Activated naive CD8-positive, alpha-beta T cell treated with anti-CD3 and anti-CD28 coated beads, Interleukin-2, amount 10 ng/mL, durations not matched to agents 7 days and 5 days (primary cell): Measurements from ENCODE around the gene MSANTD2. TPM values are rescaled to one million over a fixed set of nuclear protein-coding genes. Genes with fewer than 3 reads are reported as not detected.

Source experiments
- ATAC-seq: fragments of 150-1000 bp; cut with Tn5 transposase; one replicate; pipeline ENCODE4 v1.10.0; 2021; ENCODE audit warnings: low read depth, moderate library complexity
- POLR2A ChIA-PET: fragments of 350-600 bp; sonication (Branson Sonifier 250); formaldehyde crosslinking; loops from one replicate; lab custom pipeline; 2021; ENCODE audit warnings: antibody characterized with exemption; lab: Charles Lee
- DNase-seq: peaks from one replicate; pipeline ENCODE4 v3.0.0; 2021
- H3K27ac Mint-ChIP-seq: one replicate; pipeline ENCODE4 v1.8.0; 2022; ENCODE audit warnings: mild to moderate bottlenecking, mixed read lengths
- H3K27me3 Mint-ChIP-seq: one replicate; pipeline ENCODE4 v1.8.0; 2022; ENCODE audit warnings: mild to moderate bottlenecking, moderate library complexity, mixed read lengths
- H3K36me3 Mint-ChIP-seq: one replicate; pipeline ENCODE4 v1.8.0; 2021; ENCODE audit warnings: mild to moderate bottlenecking, mixed read lengths
- H3K4me1 Mint-ChIP-seq: one replicate; pipeline ENCODE4 v1.8.0; 2021; ENCODE audit warnings: mixed read lengths
- H3K4me3 Mint-ChIP-seq: one replicate; pipeline ENCODE4 v1.8.0; 2022; ENCODE audit warnings: mild to moderate bottlenecking, moderate library complexity, mixed read lengths
- H3K9me3 Mint-ChIP-seq: one replicate; pipeline ENCODE4 v1.8.0; 2021; ENCODE audit warnings: mixed read lengths
- total RNA-seq, 2 experiments: library from RNA; stranded (reverse); gene quantifications; one replicate each; pipeline ENCODE4 v1.2.3, GENCODE V29; 2021

MSANTD2 gene
- total RNA-seq, 2 experiments from 2014 or later, result 13.1 to 13.5 TPM

GRCh38 chr11:124743050-124743449, 57.2 kb downstream of the MSANTD2 start:
- Mint-ChIP-seq H3K36me3 (no peaks in the 10 kb centered on the region), H3K9me3 (no peaks in the 10 kb centered on the region), H3K27me3 (peaks cover 26% of the 10 kb centered on the region), H3K4me3 (no peak overlapping the region), H3K4me1 (peaks cover 25% of the 10 kb centered on the region), H3K27ac (no peak overlapping the region)
- POLR2A ChIA-PET, result no interaction called here
- ATAC-seq (no peak), DNase-seq (no peak)

- Mint-ChIP-seq H3K4me3 (no peak overlapping the region), H3K4me1 (peaks cover 24% of the 10 kb centered on the region), H3K27ac (no peak overlapping the region), H3K9me3 (no peaks in the 10 kb centered on the region), H3K27me3 (peaks cover 26% of the 10 kb centered on the region), H3K36me3 (no peaks in the 10 kb centered on the region)
- no peak for ATAC-seq
- DNase-seq, result no peak
- POLR2A ChIA-PET, result no interaction called here
Measured at GRCh38 chr11:124742555-124742954, 57.7 kb downstream of the MSANTD2 start.

GRCh38 chr11:124740277-124740882, 59.8 kb downstream of the MSANTD2 start:
- peak; percentile 57 for DNase-seq
- ATAC-seq, result peak; percentile 34
- no peaks in the 10 kb centered on the region for H3K36me3 Mint-ChIP-seq
- peaks cover 21% of the 10 kb centered on the region for H3K4me1 Mint-ChIP-seq
- peaks cover 43% of the 10 kb centered on the region for H3K27me3 Mint-ChIP-seq
- peak overlapping the region; percentile 70 for H3K4me3 Mint-ChIP-seq
- H3K9me3 Mint-ChIP-seq, result no peaks in the 10 kb centered on the region
- POLR2A ChIA-PET, result interaction anchor here (0.6 to 2.4 kb wide), 3 partner anchors 21 to 67 kb away, joined by 3 to 11 read pairs (median 3); partner anchors contain the start of genes MSANTD2, SIAE and SPA17
- H3K27ac Mint-ChIP-seq, result no peak overlapping the region

GRCh38 chr11:124739479-124740276, 60.5 kb downstream of the MSANTD2 start, which contains the start of gene NRGN:
TSS of gene NRGN (plus strand) at chr11:124739942. CDS start at chr11:124740085, 143 bp downstream.
- H3K27ac Mint-ChIP-seq, result peak within 1 kb of the TSS; percentile 8
- DNase-seq, result peak; percentile 86
- peaks cover 20% of the 10 kb centered on the region for H3K4me1 Mint-ChIP-seq
- H3K27me3 Mint-ChIP-seq, result peaks cover 43% of the 10 kb centered on the region
- no peaks in the 10 kb centered on the region for H3K9me3 Mint-ChIP-seq
- H3K36me3 Mint-ChIP-seq, result no peaks in the 10 kb centered on the region
- POLR2A ChIA-PET, result interaction anchor here (0.6 to 2.4 kb wide), 3 partner anchors 22 to 66 kb away, joined by 3 to 11 read pairs (median 3); partner anchors contain the start of genes MSANTD2, SIAE and SPA17
- ATAC-seq, result peak; percentile 96
- peak within 1 kb of the TSS; percentile 70 for H3K4me3 Mint-ChIP-seq

GRCh38 chr11:124738713-124739478, 61.3 kb downstream of the MSANTD2 start:
- POLR2A ChIA-PET, result interaction anchor here (2.4 kb wide), 1 partner anchor 65 kb away, joined by 11 read pairs; the partner anchor contains the start of genes SIAE and SPA17
- no peak for DNase-seq
- peak overlapping the region; percentile 8 for H3K27ac Mint-ChIP-seq
- ATAC-seq, result no peak
- H3K4me1 Mint-ChIP-seq, result peaks cover 20% of the 10 kb centered on the region
- H3K4me3 Mint-ChIP-seq, result peak overlapping the region; percentile 70
- H3K9me3 Mint-ChIP-seq, result no peaks in the 10 kb centered on the region
- H3K27me3 Mint-ChIP-seq, result peaks cover 43% of the 10 kb centered on the region
- H3K36me3 Mint-ChIP-seq, result no peaks in the 10 kb centered on the region

- H3K4me3 Mint-ChIP-seq, result no peak overlapping the region
- peaks cover 20% of the 10 kb centered on the region for H3K4me1 Mint-ChIP-seq
- peaks cover 43% of the 10 kb centered on the region for H3K27me3 Mint-ChIP-seq
- POLR2A ChIA-PET, result no interaction called here
- ATAC-seq (no peak), DNase-seq (no peak)
- H3K9me3 Mint-ChIP-seq, result no peaks in the 10 kb centered on the region
- no peaks in the 10 kb centered on the region for H3K36me3 Mint-ChIP-seq
- H3K27ac Mint-ChIP-seq, result no peak overlapping the region
Measured at GRCh38 chr11:124737638-124738305, 62.4 kb downstream of the MSANTD2 start.

- no peak for DNase-seq
- no peaks in the 10 kb centered on the region for H3K36me3 Mint-ChIP-seq
- H3K9me3 Mint-ChIP-seq, result no peaks in the 10 kb centered on the region
- ATAC-seq, result no peak
- H3K27ac Mint-ChIP-seq, result no peak overlapping the region
- POLR2A ChIA-PET, result no interaction called here
- no peak overlapping the region for H3K4me3 Mint-ChIP-seq
- peaks cover 40% of the 10 kb centered on the region for H3K27me3 Mint-ChIP-seq
- H3K4me1 Mint-ChIP-seq, result peaks cover 19% of the 10 kb centered on the region
Measured at GRCh38 chr11:124736736-124737135, 63.5 kb downstream of the MSANTD2 start.

- peaks cover 25% of the 10 kb centered on the region for H3K27me3 Mint-ChIP-seq
- ATAC-seq (no peak), DNase-seq (no peak)
- H3K4me1 Mint-ChIP-seq, result peaks cover 3% of the 10 kb centered on the region
- no peak overlapping the region for H3K4me3 Mint-ChIP-seq
- POLR2A ChIA-PET, result no interaction called here
- H3K27ac Mint-ChIP-seq, result no peak overlapping the region
- H3K36me3 Mint-ChIP-seq, result no peaks in the 10 kb centered on the region
- H3K9me3 Mint-ChIP-seq, result no peaks in the 10 kb centered on the region
Measured at GRCh38 chr11:124732230-124732629, 68.0 kb downstream of the MSANTD2 start.

- DNase-seq, result no peak
- no peaks in the 10 kb centered on the region for H3K9me3 Mint-ChIP-seq
- peaks cover 22% of the 10 kb centered on the region for H3K27me3 Mint-ChIP-seq
- no peak overlapping the region for H3K27ac Mint-ChIP-seq
- no peak overlapping the region for H3K4me3 Mint-ChIP-seq
- peaks cover 6% of the 10 kb centered on the region for H3K4me1 Mint-ChIP-seq
- no peak for ATAC-seq
- no peaks in the 10 kb centered on the region for H3K36me3 Mint-ChIP-seq
- POLR2A ChIA-PET, result no interaction called here
Measured at GRCh38 chr11:124729571-124729970, 70.6 kb downstream of the MSANTD2 start.

GRCh38 chr11:124728134-124728533, 72.1 kb downstream of the MSANTD2 start:
- H3K9me3 Mint-ChIP-seq, result no peaks in the 10 kb centered on the region
- no peaks in the 10 kb centered on the region for H3K36me3 Mint-ChIP-seq
- no peak overlapping the region for H3K4me3 Mint-ChIP-seq
- POLR2A ChIA-PET, result no interaction called here
- H3K27ac Mint-ChIP-seq, result no peak overlapping the region
- peaks cover 31% of the 10 kb centered on the region for H3K27me3 Mint-ChIP-seq
- peaks cover 8% of the 10 kb centered on the region for H3K4me1 Mint-ChIP-seq
- DNase-seq (no peak), ATAC-seq (no peak)

GRCh38 chr11:124727474-124727873, 72.7 kb downstream of the MSANTD2 start:
- Mint-ChIP-seq H3K27me3 (peaks cover 37% of the 10 kb centered on the region), H3K9me3 (no peaks in the 10 kb centered on the region), H3K4me1 (peaks cover 12% of the 10 kb centered on the region), H3K27ac (no peak overlapping the region), H3K36me3 (no peaks in the 10 kb centered on the region), H3K4me3 (no peak overlapping the region)
- ATAC-seq (no peak), DNase-seq (no peak)
- POLR2A ChIA-PET, result no interaction called here

GRCh38 chr11:124725719-124726105, 74.5 kb downstream of the MSANTD2 start:
- Mint-ChIP-seq H3K4me1 (peaks cover 10% of the 10 kb centered on the region), H3K9me3 (no peaks in the 10 kb centered on the region), H3K36me3 (no peaks in the 10 kb centered on the region), H3K4me3 (no peak overlapping the region), H3K27me3 (peaks cover 39% of the 10 kb centered on the region), H3K27ac (no peak overlapping the region)
- ATAC-seq (no peak), DNase-seq (no peak)
- POLR2A ChIA-PET, result no interaction called here
